GM11168 (cell line): ENCODE results near the gene TRIM15.

Experiments used
- in situ Hi-C: fragments of 300-500 bp; cut with MboI; formaldehyde crosslinking; loops from one replicate; pipeline ENCODE4 v1.12.0; 2022; ENCODE audit warnings: low sequenced_read_pairs; ENCODE audit not compliant: unreplicated experiment

Gene TRIM15

DNA sequence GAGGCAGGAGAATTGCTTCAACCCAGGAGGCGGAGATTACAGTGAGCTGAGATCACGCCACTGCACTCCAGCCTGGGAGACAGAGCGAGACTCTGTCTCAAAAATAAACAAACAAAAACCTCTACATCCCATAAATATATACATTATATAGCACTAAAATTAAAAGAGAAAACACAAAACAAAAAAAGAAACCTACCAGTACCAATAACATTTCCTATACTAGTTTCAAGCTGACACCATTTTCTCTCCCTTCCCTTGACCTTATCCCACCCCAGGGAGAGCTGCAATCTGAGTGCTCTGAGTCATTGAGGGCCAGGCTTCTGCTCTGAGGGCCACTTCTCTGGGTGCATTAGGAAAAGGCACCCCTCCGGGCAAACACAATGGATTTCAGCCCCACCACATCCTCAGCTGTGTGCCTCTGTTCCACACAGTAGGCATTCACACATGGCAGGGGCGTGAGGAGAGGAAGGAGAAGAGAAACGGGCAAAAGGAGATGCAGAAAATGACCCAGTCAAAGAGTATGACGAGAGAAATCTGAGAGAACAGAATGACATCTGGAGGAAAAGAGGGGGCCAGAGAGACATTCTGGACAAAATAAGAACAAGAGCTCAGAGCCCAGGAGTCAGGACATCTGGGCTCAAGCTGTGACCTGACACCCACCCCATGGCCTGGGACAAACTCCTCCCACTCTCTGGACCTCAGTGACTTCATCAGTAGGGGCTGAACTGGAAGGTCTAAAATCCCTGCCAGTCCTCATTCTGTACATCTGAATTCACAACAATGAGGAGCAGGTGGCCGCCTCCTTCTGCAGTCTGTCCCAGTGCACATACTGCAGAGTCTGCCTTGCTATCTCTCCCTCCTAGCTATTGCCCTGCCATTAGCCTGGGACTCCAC is 31.7 kb downstream of the TRIM15 start:
- in situ Hi-C loops: no loop called here

DNA sequence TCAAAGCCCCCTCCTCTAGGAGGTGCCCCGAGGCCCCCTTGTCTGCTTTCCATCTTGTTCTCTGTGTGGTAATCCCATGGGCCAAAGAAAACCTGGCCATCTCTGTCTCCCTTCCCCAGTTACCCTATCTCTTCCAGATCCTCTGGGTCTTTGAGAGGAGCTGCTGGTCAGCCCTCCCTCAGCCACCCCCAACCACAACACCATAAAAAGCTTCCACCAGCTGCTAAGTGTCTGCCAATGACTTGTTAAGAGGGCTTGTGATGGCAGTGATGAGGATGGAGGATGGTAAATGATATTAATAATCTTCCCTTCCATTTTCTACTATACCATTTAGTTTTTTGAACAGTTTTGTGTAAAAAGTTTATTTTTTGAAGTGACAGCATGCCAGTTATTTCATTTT is 32.6 kb downstream of the TRIM15 start:
- in situ Hi-C loops: no loop called here

DNA sequence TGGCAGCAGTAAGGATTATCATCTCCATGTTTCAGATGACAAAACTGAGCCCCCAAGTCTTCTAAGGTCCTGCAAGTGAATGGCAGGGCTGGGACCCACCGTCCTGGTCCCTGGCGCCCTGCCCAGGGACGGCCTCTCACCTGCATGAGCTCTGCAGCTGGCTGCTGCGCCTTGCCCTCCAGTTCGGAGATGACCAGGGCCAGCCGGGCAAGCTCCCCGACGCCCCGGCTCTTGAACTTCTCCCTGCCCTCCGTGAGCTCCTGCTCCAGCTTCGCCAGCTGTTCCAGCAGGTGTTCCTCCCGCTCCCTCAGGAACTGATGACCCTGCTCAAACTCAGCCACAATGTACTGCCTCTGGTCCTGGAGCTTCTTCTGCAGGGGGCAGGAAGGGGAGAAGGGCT is 33.0 kb downstream of the TRIM15 start:
- in situ Hi-C loops: no loop called here

DNA sequence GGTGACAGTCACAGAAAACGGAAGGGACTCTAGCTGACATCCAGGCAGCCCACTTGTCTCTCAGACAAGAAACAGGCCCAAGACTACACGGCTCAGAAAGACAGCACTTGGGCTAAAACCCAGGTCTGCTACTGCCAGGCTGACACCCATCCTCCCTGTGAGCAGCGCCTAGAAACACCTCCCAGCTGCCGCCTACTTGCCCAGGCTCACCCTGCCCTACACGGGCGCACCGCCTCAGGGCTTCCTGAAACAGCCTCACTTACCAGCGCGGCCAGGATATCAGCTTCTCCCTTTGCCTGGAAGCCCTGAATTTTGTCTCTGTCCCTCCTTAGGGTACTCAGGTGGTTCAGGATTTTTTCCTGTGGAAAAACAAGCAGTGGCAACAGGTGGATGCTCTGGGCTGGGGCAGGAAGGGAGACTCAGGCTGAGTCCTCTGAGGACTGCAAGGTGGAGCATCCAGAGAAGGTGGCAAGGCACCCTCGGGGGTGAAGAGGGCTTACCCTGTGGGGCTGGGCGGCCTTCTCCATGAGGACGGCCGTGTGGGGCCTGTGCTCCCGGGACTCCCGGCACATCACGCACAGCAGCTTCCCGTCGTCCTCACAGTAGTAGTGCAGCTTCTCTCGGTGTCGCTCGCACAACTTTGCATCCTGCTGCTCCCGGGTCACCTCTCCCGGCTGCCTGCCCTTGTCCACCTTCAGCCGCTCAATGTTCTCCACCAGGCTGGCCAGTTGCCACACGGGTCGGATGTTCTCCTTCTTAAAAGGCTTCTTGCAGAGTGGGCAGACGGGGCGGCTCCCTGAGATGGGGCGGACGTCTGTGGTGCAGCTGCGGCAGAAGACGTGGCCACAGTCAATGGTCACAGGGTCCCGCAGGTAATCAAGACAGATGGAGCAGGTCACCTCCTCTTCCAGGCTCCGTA is 35.1 kb downstream of the TRIM15 start:
- in situ Hi-C loops: no loop called here

DNA sequence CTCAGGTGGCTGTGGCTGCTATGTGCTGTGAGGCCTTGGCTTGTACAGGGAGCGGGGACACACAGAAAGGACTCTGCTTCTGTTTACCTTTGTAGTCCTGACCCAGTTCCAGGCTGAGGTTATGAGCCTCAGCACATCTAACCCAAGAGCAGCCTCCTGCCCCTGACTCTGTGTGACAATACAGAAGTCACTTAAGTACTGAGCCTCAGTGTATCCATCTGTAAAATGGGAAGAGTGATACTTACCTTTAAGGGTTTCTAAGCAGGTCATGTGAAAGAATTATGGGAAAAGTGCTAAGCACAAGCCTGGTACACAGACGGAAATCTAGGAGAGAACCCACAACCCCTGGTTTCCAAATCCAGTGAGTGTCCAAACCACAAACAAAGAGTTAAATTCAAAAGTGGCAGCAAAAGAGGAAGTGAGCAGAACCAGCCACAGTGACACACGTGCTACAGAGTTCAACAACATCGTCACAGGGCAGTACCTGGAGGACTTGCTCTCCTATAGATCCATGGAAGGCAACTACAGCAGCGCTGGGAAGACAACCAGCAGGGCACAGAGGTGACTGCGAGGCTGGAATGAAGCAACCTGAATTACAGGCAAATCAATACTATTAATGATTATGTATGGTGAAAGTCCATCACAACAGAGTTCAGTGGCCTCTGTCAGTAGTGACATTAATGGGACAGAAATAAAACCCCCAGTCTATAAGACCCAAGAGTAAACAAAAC is 37.4 kb downstream of the TRIM15 start:
- in situ Hi-C loops: no loop called here

DNA sequence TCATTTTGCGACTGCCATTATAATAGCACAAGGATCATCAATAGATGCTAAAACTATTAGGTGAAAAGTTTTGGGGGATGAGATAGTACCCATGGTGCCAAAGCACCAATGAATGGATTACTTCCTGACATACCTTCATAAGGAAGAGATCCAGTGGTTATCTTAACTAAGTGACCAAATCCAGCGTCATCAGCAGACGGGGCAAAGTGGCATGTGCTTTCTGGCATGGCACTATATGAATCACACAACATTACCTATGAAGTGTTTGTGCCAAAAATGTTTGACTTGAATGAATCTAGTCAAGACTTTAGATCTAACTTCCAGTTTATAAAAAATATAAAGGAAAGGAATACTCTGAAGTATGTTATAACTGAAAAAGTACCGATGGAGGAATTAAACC is 39.0 kb downstream of the TRIM15 start:
- in situ Hi-C loops: no loop called here

DNA sequence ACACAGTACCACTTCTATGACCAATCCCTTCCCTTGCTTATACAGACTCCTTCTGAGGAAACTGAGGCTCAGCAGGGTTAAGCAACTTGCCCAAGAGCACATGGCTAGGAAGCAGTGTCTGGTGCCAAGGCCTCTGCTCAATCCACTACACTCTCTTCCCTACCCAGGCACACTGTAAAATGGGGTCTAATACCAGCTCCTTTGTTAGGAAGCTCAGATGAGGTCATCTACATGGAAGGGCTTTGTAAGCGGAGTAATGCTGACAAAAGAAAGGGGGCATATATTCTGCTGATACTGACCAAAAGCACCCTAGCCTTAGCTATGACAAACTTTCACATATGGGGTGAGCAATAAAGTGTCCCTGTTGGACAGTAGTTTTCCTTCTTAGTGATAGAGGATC is 40.8 kb downstream of the TRIM15 start:
- in situ Hi-C loops: no loop called here

DNA sequence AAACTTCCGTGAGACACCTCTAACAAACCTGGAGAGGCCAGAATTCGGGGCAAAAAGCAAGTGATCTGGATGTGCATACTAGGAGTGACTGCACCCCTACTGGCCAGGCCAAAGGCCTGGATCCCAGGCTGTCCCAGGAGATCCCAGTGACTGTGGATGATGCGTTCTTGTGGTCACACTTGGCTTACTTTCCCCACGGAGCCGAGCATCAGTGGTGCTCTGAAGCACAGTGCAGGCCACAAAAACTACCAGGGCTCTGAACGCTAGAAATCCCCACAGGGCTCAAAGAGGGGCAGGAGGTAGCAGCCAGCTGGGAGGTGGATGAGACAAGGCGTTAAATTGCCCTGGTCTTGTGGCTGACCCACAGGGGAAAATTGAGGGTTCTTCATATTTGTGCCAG is 42.8 kb downstream of the TRIM15 start:
- in situ Hi-C loops: no loop called here

DNA sequence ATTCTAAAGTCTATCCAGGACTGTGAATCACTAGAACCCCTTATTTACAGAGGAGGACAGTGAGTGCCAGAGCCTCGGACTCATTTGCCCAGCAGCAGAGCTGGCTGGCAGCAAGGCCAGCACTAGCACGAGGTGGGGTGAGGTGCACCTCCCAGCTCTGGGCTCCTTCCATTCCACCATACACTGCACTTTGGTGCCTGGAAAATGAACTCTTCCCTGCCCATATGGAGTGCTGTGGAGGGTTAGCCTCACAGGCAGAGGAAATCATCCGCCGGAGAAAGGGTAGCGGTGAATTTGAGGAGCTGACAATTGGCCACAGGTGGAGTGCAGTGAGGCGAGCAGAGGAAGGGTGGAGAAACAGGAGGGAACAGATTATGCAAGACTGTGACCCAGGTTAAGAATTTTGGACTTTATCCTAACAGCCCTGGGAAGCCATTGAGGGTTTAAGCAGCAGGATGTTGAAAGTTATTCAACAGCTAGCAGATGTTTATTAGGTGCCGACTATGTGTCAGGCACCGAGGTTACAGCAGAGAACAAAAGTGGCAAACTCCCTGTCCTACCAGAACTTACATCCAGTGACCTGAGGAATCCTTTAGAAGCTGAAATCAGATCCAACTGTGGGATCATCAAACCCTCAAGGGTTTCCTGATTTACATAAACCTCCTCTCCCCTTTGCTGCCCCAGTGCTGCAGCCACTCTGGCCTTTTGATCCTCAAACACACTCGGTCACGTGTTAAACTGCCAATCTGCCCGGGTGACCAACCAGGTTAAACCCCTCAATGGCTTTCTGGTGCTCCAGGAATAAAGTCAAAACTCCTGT is 43.7 kb downstream of the TRIM15 start:
- in situ Hi-C loops: no loop called here

DNA sequence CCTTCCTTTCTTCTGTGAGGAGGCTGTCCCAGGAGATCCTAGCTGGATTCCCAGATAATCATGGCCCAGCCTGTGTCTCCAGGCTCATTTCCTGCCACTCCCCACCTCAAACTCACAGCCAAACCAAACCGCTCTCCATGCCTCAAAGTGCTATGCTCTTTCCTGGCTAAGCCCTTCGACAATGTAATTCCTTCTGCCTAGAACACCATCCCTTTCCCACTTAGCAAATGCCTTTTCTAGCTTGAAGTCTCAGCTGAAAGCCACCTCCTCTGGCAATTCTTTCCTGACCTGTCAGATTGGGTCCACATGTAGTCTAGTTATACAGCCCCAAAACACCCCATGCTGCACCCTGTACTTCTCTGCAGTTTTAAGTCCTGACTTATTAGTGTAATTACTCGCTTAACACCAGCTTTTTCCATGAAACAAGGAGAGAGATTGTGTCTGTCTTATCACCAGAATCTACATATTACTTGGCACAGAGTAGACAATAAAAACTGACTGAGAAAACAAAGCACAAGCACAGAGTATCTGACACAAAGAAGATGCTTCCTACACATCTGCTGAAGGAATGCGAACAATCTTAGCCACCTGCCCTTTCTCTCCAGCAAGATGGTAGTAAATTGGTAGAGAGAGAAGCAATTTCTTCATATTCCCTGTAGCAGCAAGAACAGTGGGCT is 44.4 kb downstream of the TRIM15 start:
- in situ Hi-C loops: no loop called here

DNA sequence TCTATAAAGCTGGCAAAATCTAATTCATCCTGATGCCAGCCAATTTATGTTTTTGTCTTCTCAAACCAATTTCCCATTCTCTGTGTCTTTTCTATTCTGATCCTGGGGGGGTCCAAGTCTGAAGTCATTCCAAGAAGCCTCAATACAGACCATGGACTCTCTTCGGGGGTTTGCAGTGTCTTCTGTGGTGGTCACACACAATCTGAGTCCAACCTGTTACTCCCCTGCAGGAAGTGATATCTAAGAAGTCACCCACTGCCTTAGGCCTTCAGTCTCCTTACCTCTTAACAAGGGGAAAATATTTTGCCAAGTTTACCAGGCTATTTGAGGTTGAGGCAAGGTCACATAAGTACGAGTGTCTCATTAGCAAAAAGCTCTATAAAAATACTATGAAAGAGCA is 48.0 kb downstream of the TRIM15 start:
- in situ Hi-C loops: no loop called here

DNA sequence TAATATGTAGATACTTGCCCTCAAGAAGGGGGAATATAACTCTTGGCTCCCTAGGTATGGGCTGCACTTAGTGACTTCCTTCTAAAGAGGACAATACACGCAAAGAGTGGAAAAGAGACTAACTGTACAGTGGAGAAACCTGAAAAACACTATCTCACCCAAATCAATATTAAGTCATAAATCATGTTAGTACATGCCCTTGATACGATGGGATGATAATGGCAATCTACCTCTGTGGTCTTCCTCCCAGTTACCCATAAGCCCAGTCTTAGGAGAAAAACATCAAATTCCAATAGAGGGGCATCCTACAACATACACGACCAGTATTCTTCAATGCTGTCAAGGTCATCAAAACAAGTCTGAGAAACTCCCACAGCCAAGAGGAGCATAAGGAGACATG is 48.6 kb downstream of the TRIM15 start:
- in situ Hi-C loops: no loop called here

DNA sequence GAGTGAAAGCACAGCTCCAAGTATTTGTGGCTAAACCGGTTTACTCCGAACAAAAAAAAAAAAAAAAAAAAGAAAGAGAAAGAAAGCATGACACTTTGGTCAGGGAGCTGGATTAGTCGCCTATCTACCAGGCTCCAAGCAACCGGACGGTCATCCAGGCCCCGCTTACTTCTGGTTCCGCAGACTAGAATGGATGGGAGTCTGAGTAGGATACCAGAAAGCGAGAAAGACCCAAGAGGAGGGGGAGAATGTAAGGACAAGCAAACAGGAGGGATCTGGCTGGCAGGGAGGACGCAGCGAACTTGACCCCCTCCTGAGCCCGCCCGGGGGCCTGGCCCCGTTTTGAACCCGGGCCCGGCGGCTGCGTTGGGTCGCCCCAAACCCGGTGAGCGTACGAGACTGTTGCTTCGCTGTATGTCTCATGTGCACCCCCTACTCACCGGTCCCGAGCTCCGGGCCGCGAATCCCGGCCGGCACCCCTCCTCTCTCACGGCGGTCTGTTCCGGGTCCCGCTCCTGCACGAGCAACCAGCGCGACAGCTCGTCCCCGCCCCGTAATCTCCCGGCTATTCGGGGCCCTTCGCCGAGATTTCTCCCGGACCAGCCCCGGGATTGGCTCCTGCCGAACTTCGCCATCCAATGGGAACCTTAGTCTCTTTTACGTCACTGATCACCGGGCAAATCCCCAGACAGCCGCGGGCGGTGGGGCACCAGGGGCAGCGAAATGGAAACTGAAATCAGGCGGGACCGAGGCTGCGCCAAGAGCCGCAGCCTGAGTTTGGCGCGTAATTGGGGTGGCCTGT is 49.7 kb downstream of the TRIM15 start, which contains the start of gene TRIM26:
Gene TRIM26 (minus strand): TSS at position 542 of the 802 bp plus-strand sequence. CDS start 14,303 bp downstream, outside the sequence.
- in situ Hi-C loops: no loop called here

DNA sequence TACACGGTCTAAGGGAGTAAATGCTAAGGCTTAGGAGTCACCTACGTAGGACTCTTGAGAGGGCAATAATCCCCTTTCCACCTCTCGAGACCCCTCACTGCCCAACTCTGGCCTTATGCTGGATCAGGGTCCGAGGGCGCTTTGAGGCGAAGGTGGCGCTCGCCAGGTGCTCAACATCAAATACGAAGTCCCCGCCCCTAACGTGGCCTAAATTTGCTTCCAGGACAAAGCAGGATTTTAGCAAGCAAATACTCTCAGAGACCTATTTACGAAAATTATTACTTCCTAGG is 50.3 kb downstream of the TRIM15 start:
- in situ Hi-C loops: no loop called here

DNA sequence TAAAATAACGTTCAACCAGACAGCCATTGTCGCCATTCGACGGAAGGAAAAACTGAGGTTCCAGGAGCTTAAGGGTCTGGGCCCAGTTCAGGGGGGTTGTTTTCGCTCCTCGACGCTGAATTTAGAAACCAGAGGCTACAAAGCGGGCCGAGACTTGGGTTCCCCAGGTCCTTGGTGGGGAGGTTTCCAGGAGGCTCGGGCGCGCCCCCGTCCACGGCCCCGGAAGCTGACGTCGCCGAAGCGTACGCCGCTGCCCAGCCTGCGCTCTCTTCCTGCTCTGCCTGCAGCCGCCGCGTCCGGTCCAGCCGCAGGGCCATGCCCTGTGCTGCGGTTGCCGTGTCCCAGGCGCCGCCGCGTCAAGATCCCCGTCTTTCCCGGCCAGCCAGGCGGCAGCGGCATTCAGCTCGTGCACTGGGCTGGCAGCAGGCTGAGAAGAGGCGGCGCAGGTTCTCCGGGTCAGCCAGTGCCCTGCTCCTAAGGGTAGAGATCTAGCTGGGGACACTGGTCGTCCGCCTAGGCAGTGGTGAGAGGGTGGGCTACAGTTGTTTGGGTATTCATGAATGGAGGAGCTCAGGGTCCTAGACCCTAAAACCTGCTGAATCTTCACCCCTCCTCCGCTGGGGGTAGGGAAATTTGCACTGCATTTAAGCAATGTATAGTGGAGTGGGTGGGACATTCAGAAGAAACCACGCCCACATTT is 50.8 kb downstream of the TRIM15 start:
- in situ Hi-C loops: no loop called here

DNA sequence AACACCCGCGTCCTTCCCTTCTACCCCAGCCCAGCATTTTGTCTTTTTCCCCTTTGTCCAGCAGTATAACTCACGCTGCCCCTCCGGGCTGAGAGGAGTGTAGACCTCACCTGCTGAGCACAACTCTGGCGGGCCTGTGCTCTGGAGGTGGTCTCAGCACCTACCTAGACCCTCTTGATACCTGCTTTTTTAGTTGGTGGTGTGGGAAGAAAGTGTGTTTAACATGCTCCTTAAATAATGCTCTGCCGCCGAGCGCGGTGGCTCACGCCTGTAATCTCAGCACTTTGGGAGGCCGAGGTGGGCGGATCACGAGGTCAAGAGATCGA is 51.3 kb downstream of the TRIM15 start:
- in situ Hi-C loops: no loop called here

DNA sequence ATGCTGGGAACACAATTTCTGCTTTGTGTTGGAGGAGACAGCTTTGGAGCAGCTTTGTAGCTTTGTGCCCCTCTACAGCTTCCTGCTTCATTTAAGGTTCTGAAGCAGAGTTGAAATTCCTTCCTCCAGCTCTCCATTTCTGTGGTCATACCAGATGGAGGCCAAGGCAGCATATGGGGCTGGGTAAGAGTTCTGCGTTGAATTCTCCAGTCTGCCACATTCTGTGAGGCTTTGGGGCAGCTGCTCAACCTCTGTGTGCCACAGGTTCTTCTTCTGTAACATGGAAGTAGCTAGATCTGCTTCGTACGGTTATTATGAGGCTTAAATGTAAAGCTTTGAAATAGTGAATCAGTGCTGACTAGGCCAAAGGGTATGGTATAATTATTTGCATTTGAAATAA is 52.8 kb downstream of the TRIM15 start:
- in situ Hi-C loops: no loop called here

DNA sequence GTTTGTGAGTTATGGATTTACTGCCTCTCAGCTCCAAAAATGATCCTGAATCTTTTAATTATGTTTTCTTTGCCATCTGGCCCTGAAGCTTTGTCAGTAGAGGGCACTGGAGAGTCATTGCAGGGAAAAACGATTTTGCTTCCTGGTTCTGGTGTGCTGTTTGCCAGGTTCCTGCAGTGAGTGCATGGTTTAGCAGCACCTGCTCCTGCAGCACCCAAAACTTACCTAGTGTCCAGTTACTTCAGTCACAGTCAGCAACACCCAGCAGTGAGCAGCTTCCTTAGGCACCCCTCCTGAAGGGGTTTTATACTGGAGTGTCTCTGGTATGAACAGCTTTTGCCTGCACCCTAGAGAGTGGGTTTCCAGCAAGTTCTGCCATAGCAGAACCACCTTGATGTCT is 55.9 kb downstream of the TRIM15 start:
- in situ Hi-C loops: no loop called here
